HL-60 (cell line): Measurements from ENCODE around the gene GDPD4.
A peak's percentile ranks its signal among the peaks of the same experiment; 100 is the strongest.

Experiments
- DNase-seq, 2 experiments: peaks; one replicate each; pipeline ENCODE4 v3.0.0-alpha.2; 2010 to 2020; ENCODE audit warnings: low read depth in 1 of 2, low spot score in 1 of 2
- H3K27ac ChIP-seq: fragments of 250-450 bp; sonication (Bioruptor Pico); replicated peaks from 2 replicates; pipeline ENCODE4 v1.5.1; 2020; ENCODE audit warnings: mild to moderate bottlenecking, moderate library complexity
- H3K27me3 ChIP-seq: fragments of 250-450 bp; sonication (Bioruptor Pico); 2 replicates; pipeline ENCODE4 v1.5.1; 2021; ENCODE audit warnings: mild to moderate bottlenecking, moderate library complexity; ENCODE audit not compliant: insufficient read depth, poor library complexity, severe bottlenecking
- H3K4me3 ChIP-seq: replicated peaks from 2 replicates; pipeline ENCODE4 v1.5.1; 2011; ENCODE audit warnings: mild to moderate bottlenecking, control low read depth, low read length; ENCODE audit not compliant: insufficient read depth
- GABPA ChIP-seq: IDR thresholded peaks from 2 replicates; pipeline ENCODE4 v1.6.1; 2012; ENCODE audit warnings: low read depth
- POLR2AphosphoS5 ChIP-seq: IDR thresholded peaks from 2 replicates; pipeline ENCODE4 v1.6.1; 2012; ENCODE audit warnings: low read depth
- SPI1 ChIP-seq: IDR thresholded peaks from 2 replicates; pipeline ENCODE4 v1.6.1; 2012; ENCODE audit warnings: low read depth, mild to moderate bottlenecking, borderline replicate concordance
- TF ChIP-seq, protein P1 (sequence below): IDR thresholded peaks from 2 replicates; pipeline ENCODE4 v1.6.1; 2012; ENCODE audit warnings: low read depth; ENCODE audit not compliant: insufficient replicate concordance
- TF ChIP-seq, protein P2 (sequence below): IDR thresholded peaks from one replicate; pipeline ENCODE4 v1.5.1; 2011; ENCODE audit warnings: low read length, control low read depth, inconsistent platforms; ENCODE audit not compliant: insufficient read depth

Gene GDPD4

GRCh38 chr11:77201370-77201769, 100.1 kb downstream of the GDPD4 start:
- Histone ChIP-seq H3K27me3 (no peaks in the 10 kb centered on the region), H3K27ac (no peak overlapping the region)
- TF ChIP-seq SPI1 (no peak), POLR2AphosphoS5 (no peak), GABPA (no peak)
- TF ChIP-seq, protein P1, sequence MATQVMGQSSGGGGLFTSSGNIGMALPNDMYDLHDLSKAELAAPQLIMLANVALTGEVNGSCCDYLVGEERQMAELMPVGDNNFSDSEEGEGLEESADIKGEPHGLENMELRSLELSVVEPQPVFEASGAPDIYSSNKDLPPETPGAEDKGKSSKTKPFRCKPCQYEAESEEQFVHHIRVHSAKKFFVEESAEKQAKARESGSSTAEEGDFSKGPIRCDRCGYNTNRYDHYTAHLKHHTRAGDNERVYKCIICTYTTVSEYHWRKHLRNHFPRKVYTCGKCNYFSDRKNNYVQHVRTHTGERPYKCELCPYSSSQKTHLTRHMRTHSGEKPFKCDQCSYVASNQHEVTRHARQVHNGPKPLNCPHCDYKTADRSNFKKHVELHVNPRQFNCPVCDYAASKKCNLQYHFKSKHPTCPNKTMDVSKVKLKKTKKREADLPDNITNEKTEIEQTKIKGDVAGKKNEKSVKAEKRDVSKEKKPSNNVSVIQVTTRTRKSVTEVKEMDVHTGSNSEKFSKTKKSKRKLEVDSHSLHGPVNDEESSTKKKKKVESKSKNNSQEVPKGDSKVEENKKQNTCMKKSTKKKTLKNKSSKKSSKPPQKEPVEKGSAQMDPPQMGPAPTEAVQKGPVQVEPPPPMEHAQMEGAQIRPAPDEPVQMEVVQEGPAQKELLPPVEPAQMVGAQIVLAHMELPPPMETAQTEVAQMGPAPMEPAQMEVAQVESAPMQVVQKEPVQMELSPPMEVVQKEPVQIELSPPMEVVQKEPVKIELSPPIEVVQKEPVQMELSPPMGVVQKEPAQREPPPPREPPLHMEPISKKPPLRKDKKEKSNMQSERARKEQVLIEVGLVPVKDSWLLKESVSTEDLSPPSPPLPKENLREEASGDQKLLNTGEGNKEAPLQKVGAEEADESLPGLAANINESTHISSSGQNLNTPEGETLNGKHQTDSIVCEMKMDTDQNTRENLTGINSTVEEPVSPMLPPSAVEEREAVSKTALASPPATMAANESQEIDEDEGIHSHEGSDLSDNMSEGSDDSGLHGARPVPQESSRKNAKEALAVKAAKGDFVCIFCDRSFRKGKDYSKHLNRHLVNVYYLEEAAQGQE: no peak
- TF ChIP-seq, protein P2, sequence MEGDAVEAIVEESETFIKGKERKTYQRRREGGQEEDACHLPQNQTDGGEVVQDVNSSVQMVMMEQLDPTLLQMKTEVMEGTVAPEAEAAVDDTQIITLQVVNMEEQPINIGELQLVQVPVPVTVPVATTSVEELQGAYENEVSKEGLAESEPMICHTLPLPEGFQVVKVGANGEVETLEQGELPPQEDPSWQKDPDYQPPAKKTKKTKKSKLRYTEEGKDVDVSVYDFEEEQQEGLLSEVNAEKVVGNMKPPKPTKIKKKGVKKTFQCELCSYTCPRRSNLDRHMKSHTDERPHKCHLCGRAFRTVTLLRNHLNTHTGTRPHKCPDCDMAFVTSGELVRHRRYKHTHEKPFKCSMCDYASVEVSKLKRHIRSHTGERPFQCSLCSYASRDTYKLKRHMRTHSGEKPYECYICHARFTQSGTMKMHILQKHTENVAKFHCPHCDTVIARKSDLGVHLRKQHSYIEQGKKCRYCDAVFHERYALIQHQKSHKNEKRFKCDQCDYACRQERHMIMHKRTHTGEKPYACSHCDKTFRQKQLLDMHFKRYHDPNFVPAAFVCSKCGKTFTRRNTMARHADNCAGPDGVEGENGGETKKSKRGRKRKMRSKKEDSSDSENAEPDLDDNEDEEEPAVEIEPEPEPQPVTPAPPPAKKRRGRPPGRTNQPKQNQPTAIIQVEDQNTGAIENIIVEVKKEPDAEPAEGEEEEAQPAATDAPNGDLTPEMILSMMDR: no peak

GRCh38 chr11:77200351-77201268, 100.9 kb downstream of the GDPD4 start:
- Histone ChIP-seq H3K27ac (no peak overlapping the region), H3K4me3 (no peak overlapping the region), H3K27me3 (no peaks in the 10 kb centered on the region)
- no peak for DNase-seq
- TF ChIP-seq POLR2AphosphoS5 (no peak), SPI1 (no peak), GABPA (no peak)
- TF ChIP-seq, protein P2: no peak
- TF ChIP-seq, protein P1: no peak

More at GRCh38 chr11:77201370-77201769, 100.1 kb downstream of the GDPD4 start:
- H3K4me3 ChIP-seq: no peak overlapping the region
- DNase-seq: no peak

DNA sequence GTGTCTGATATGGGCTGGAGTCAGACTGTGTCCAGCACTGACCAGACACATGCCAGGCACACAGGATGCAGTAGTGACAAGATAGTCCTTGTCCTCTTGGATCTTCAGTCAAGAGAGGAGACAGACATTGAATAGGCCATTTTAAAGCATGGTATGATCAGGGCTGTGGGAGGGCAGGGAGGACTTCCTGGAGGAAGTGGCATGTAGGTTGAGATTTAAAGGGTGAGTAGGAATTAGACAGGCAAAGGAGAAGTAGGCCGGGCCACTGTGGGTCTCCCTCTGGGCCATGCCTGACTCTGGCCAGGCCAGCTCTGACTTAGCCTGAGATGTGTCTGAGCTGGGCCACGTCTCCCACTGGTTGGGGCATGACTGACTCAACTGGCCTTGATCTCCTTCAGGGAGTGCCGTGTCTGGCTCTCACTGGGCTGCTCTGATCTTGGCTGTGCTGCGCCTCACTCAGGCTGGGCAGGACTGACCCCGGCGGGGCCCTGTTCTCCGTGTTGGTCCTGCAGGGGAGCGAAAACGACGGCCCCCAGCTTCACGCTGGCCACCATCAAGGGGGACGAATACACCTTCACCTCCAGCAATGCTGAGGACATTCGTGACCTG, 102.2 kb downstream of the GDPD4 start:
- DNase-seq: no peak
- no peak overlapping the region for H3K4me3 ChIP-seq
- H3K27ac ChIP-seq: no peak overlapping the region
- TF ChIP-seq GABPA: no peak
- no peak for TF ChIP-seq POLR2AphosphoS5
- H3K27me3 ChIP-seq: no peaks in the 10 kb centered on the region

- H3K27ac ChIP-seq: no peak overlapping the region
- peak in 1 of 2 experiments; percentile 39 for DNase-seq
- no peaks in the 10 kb centered on the region for H3K27me3 ChIP-seq
- TF ChIP-seq, protein P2: peak; percentile 10
- TF ChIP-seq, protein P1: no peak
- no peak overlapping the region for H3K4me3 ChIP-seq
Measured at GRCh38 chr11:77198440-77198849, 103.0 kb downstream of the GDPD4 start.
